Measurements from ENCODE around the gene NEU1.

- TF ChIP-seq, protein P1, sequence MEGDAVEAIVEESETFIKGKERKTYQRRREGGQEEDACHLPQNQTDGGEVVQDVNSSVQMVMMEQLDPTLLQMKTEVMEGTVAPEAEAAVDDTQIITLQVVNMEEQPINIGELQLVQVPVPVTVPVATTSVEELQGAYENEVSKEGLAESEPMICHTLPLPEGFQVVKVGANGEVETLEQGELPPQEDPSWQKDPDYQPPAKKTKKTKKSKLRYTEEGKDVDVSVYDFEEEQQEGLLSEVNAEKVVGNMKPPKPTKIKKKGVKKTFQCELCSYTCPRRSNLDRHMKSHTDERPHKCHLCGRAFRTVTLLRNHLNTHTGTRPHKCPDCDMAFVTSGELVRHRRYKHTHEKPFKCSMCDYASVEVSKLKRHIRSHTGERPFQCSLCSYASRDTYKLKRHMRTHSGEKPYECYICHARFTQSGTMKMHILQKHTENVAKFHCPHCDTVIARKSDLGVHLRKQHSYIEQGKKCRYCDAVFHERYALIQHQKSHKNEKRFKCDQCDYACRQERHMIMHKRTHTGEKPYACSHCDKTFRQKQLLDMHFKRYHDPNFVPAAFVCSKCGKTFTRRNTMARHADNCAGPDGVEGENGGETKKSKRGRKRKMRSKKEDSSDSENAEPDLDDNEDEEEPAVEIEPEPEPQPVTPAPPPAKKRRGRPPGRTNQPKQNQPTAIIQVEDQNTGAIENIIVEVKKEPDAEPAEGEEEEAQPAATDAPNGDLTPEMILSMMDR (conservative IDR thresholded peaks at IDR 0.05 in 1 of 2, IDR thresholded peaks at IDR 0.05 in 1 of 2; ENCODE audit: low read depth in 1 of 2, low read length in 2 of 2), result no peak
- TF ChIP-seq EZH2 (IDR thresholded peaks at IDR 0.05; ENCODE audit: low read length, missing control alignments), result no peak
Observed at GRCh38 chr6:31877651-31878161, 15.1 kb upstream of the NEU1 start.
